ENCODE results near the gene PDLIM5. TPM values are rescaled to one million over a fixed set of nuclear protein-coding genes. Genes with fewer than 3 reads are reported as not detected.

PDLIM5 gene
- total RNA-seq, 4 donors from 2014 or later = 90.8 to 169 (median 121) TPM

- no peak for TF ChIP-seq CTCF (IDR thresholded peaks at IDR 0.05; ENCODE audit: low read depth)
Measured at GRCh38 chr4:94519019-94519418, 67.3 kb downstream of the PDLIM5 start.

- no peak for TF ChIP-seq CTCF (IDR thresholded peaks at IDR 0.05; ENCODE audit: low read depth)
Measured at GRCh38 chr4:94519925-94520789, 68.4 kb downstream of the PDLIM5 start.

DNA sequence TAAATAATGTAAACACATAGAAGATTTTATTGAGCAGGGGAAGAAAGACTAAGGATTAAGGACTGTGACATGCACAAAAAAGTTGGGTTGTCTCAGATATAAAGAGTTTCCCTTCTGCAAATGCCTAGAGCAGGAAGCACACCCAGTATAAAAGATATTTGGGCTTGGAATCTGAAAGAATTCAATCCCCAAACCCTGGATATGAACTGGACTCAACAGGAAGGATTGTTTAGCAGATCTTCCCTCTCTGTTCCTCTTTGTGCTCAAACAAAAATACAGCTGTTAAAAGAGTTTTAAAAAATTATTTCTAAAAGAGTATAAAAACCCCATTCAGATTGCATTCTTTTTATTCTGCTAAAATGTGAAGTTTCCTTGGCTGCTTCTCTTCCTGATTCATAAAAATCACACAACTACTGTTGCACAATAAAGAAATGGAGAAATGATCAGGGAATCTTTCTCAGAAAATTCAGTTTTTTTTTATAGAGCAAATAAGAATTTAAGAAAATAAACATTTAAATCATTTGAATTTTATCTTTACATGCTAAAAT is 71.4 kb downstream of the PDLIM5 start:
- no peak for TF ChIP-seq CTCF (IDR thresholded peaks at IDR 0.05; ENCODE audit: low read depth)

GRCh38 chr4:94523617-94524016 is 71.9 kb downstream of the PDLIM5 start:
- TF ChIP-seq CTCF (IDR thresholded peaks at IDR 0.05; ENCODE audit: low read depth) = no peak

DNA sequence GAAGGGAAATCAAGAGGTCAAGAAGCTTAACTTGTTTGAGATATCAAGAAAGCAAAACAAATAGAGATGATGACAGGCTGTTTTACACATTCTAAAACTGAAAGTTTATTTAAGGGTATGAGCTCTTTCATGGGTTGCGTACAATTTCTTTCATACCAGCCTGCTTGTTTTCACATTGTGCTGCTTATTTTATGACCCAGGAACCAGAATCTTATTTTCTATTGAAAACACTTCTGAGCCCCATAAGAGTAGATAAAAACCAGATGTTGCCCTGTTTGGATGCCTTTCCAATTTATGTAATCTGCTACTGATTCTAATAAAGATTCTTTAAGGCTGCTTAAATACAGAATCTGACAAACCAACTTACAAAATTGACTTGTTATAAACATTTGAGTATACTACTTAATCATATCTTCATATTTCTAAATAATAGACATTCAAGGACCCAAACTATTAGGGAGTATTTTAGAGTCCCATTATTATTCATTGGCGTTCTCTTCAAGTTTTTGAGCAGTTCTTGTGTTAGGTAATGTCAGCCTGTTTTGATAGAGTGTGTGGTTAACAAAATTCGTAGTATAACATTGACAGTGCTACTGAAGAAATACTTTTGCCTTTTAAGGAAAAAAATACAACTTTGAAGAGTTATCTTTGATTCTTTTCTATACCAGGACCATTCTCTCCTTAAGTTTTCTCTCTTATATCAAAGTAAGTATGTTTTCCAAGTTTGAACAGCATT is 74.4 kb downstream of the PDLIM5 start:
- no peak for TF ChIP-seq CTCF (IDR thresholded peaks at IDR 0.05; ENCODE audit: low read depth)

DNA sequence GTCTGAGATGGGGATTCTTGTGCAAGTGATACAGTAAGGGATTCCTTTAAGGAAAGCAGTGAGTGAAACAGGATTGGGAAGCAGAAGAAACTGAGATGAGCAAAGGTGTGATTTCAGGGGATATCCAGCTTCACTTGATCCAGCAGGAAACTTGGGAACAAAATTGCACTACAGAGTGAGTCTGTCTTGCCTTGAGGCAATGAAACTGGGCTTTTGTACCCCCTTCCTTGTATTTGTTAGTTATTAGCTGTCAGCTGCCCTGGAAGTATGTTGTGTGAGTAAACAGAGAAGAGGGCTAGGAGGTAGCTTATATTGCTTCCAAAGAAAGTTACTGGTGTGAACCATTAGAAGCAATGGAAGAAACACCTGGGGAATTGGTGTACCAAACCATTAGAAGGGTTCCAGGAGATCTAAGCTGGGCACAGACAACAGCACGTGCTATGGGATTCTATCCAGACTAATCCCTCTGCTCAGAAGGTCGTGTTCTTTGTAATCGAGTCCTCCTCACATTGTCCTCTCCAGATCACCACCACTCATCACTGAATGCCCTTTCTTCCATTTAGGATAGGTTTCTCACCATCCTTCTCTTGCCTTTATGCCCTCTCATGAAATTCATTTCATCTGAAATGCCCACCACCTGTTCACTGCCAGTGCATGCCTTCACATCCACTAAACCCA is 76.0 kb downstream of the PDLIM5 start:
- TF ChIP-seq CTCF (IDR thresholded peaks at IDR 0.05; ENCODE audit: low read depth) = no peak
